ENCODE results near the gene MUS81.

DNA sequence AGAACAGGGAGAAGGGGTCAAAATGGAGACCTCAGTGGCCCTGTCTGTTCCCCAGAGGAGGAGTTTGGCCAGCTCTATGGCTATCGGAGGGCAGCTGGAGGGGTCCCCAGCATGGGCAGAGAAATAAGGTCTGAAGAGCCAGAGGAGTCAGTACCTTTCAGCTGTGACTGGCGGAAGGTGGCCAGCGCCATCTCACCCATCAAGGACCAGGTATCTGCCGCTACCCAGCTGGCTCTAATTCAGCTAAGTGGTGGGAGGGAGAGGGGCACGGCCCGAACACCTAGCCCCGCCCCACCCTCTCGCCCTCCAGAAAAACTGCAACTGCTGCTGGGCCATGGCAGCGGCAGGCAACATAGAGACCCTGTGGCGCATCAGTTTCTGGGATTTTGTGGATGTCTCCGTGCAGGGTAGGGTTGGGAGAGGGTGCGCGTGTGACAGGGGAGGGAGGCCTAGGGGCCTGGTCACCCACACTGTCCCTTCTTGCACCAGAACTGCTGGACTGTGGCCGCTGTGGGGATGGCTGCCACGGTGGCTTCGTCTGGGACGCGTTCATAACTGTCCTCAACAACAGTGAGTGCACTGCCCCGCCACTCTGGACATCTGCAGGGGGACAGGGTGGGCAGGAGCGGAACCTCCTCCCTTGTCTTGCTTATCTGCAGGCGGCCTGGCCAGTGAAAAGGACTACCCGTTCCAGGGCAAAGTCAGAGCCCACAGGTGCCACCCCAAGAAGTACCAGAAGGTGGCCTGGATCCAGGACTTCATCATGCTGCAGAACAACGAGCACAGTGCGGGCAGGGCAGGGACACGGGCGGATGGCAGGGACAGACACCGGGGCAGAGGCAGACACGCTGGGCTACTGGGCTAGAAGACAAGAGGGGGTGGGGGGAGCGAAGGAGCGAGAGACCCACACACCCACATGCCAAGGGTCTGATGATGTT lies 22.2 kb downstream of the MUS81 start:
- TF ChIP-seq, protein P1, sequence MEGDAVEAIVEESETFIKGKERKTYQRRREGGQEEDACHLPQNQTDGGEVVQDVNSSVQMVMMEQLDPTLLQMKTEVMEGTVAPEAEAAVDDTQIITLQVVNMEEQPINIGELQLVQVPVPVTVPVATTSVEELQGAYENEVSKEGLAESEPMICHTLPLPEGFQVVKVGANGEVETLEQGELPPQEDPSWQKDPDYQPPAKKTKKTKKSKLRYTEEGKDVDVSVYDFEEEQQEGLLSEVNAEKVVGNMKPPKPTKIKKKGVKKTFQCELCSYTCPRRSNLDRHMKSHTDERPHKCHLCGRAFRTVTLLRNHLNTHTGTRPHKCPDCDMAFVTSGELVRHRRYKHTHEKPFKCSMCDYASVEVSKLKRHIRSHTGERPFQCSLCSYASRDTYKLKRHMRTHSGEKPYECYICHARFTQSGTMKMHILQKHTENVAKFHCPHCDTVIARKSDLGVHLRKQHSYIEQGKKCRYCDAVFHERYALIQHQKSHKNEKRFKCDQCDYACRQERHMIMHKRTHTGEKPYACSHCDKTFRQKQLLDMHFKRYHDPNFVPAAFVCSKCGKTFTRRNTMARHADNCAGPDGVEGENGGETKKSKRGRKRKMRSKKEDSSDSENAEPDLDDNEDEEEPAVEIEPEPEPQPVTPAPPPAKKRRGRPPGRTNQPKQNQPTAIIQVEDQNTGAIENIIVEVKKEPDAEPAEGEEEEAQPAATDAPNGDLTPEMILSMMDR (IDR thresholded peaks at IDR 0.05; ENCODE audit: extremely low read depth in 1 of 2, insufficient read depth in 1 of 2, low read depth in 1 of 2, low read length in 2 of 2): no peak
- TF ChIP-seq EZH2 (IDR thresholded peaks at IDR 0.05; ENCODE audit: borderline replicate concordance, low read depth, low read length, severe bottlenecking): no peak
- no peak for TF ChIP-seq POLR2AphosphoS5 (IDR thresholded peaks at IDR 0.05; ENCODE audit: insufficient read depth, low read depth, low read length)

All from endothelial cell of umbilical vein (primary cell).